ENCODE measurements around the gene ZBTB6. TPM values are rescaled to one million over a fixed set of nuclear protein-coding genes. Genes with fewer than 3 reads are reported as not detected.

ZBTB6 gene
- total RNA-seq, 1 experiment from 2014 or later, result 4.4 TPM

- Histone ChIP-seq H3K4me2 (ENCODE audit: low read length) (no peak overlapping the region), H3F3A (ENCODE audit: low read length, unreplicated experiment) (no peaks in the 10 kb centered on the region), H3K27me3 (ENCODE audit: low read length) (no peaks in the 10 kb centered on the region), H3K4me3 (ENCODE audit: low read length) (no peak overlapping the region), H3K27ac (ENCODE audit: low read length) (no peak overlapping the region), H4K20me1 (ENCODE audit: low read length) (no peaks in the 10 kb centered on the region), H3K9me3 (ENCODE audit: low read length) (no peaks in the 10 kb centered on the region), H3K79me2 (ENCODE audit: low read length) (peaks cover 58% of the 10 kb centered on the region), H3K9ac (ENCODE audit: low read length) (no peak overlapping the region), H2AFZ (ENCODE audit: low read length) (no peak overlapping the region), H3K4me1 (ENCODE audit: insufficient read depth, low read length) (peaks cover 3% of the 10 kb centered on the region; the same call in 1 of the 2 replicates), H3K36me3 (ENCODE audit: low read depth, low read length) (peaks cover 22% of the 10 kb centered on the region), H3K9me2 (replicated peaks; ENCODE audit: low read length) (no peaks in the 10 kb centered on the region)
- BruUV-seq (replicated peaks), result no TSS peak
- DNase-seq (no peak), ATAC-seq (no peak)
- ChIA-PET CTCF (no interaction called here), POLR2A (ENCODE audit: unreplicated experiment) (no interaction called here)
- TF ChIP-seq CTCF (conservative IDR thresholded peaks at IDR 0.05; ENCODE audit: low read depth, low read length) (no peak), EZH2phosphoT487 (IDR thresholded peaks at IDR 0.05; ENCODE audit: borderline replicate concordance, low read length) (no peak), EZH2 (IDR thresholded peaks at IDR 0.05; ENCODE audit: low read length, unreplicated experiment) (no peak)
- intact Hi-C loops (cut with micrococcal nuclease), result no loop called here
These were observed 23.3 kb upstream of the ZBTB6 start for GRCh38 chr9:122936464-122936863.

GRCh38 chr9:122931226-122932121, 18.4 kb upstream of the ZBTB6 start, which contains the start of gene ZBTB26:
Gene ZBTB26, minus strand, starts transcription at chr9:122931512. Its CDS starts 11,578 bp downstream, at chr9:122919934.
- intact Hi-C loops (cut with micrococcal nuclease), result loop anchor here (5.0 kb wide), 1 partner anchor 61 kb away; no protein-coding TSS in a partner anchor
- H3K9me3 ChIP-seq (ENCODE audit: low read length), result no peaks in the 10 kb centered on the region
- H3K4me3 ChIP-seq (ENCODE audit: low read length), result peak within 1 kb of the TSS; percentile 81
- H3K36me3 ChIP-seq (ENCODE audit: low read depth, low read length), result peaks cover 4% of the 10 kb centered on the region
- CTCF ChIA-PET, result no interaction called here
- TF ChIP-seq CTCF (conservative IDR thresholded peaks at IDR 0.05; ENCODE audit: low read depth, low read length) (no peak), EZH2phosphoT487 (IDR thresholded peaks at IDR 0.05; ENCODE audit: borderline replicate concordance, low read length) (no peak), EZH2 (IDR thresholded peaks at IDR 0.05; ENCODE audit: low read length, unreplicated experiment) (no peak)
- no peaks in the 10 kb centered on the region for H3K27me3 ChIP-seq (ENCODE audit: low read length)
- H3K9ac ChIP-seq (ENCODE audit: low read length), result peak within 1 kb of the TSS; percentile 89
- peak; percentile 88 for DNase-seq
- peak within 1 kb of the TSS; percentile 49 for H3K27ac ChIP-seq (ENCODE audit: low read length)
- POLR2A ChIA-PET (ENCODE audit: unreplicated experiment), result interaction anchor here (0.5 to 0.6 kb wide), 4 partner anchors 23 to 33 kb away, joined by 3 to 4 read pairs (median 3); no protein-coding TSS in a partner anchor
- H3F3A ChIP-seq (ENCODE audit: low read length, unreplicated experiment), result no peaks in the 10 kb centered on the region
- BruUV-seq (replicated peaks), result TSS peak; percentile 59
- H3K4me2 ChIP-seq (ENCODE audit: low read length), result peak within 1 kb of the TSS; percentile 81
- H2AFZ ChIP-seq (ENCODE audit: low read length), result peak within 1 kb of the TSS; percentile 87
- H3K4me1 ChIP-seq (ENCODE audit: insufficient read depth, low read length), result peaks cover 23% of the 10 kb centered on the region
- peaks cover 92% of the 10 kb centered on the region for H3K79me2 ChIP-seq (ENCODE audit: low read length)
- no peaks in the 10 kb centered on the region for H4K20me1 ChIP-seq (ENCODE audit: low read length)
- peak; percentile 96 for ATAC-seq
- H3K9me2 ChIP-seq (replicated peaks; ENCODE audit: low read length), result no peaks in the 10 kb centered on the region

Data from PC-3 (cell line).